ENCODE results near the gene LHX3.

Gene LHX3

GRCh38 chr9:136204838-136205706 lies at the start of gene LHX3:
LHX3 (minus strand) TSS chr9:136205128; CDS start chr9:136205012, 116 bp downstream.
- peak; percentile 69 for DNase-seq (ENCODE audit: low read depth, low spot score)

GRCh38 chr9:136253246-136254130 lies 48.6 kb upstream of the LHX3 start:
- no peak for DNase-seq (ENCODE audit: low read depth, low spot score)

- DNase-seq (ENCODE audit: low read depth, low spot score) = no peak
Measured at GRCh38 chr9:136252846-136253245, 47.9 kb upstream of the LHX3 start.

- no peak for DNase-seq (ENCODE audit: low read depth, low spot score)
Measured at GRCh38 chr9:136252281-136252680, 47.4 kb upstream of the LHX3 start.

- DNase-seq (ENCODE audit: low read depth, low spot score) = no peak
Measured at GRCh38 chr9:136251264-136252115, 46.6 kb upstream of the LHX3 start.

GRCh38 chr9:136250676-136251075 lies 45.7 kb upstream of the LHX3 start:
- DNase-seq (ENCODE audit: low read depth, low spot score) = no peak

GRCh38 chr9:136249877-136250559 lies 45.1 kb upstream of the LHX3 start:
- no peak for DNase-seq (ENCODE audit: low read depth, low spot score)

GRCh38 chr9:136248951-136249876 lies 44.3 kb upstream of the LHX3 start:
- DNase-seq (ENCODE audit: low read depth, low spot score) = no peak

GRCh38 chr9:136247947-136248637 lies 43.2 kb upstream of the LHX3 start:
- no peak for DNase-seq (ENCODE audit: low read depth, low spot score)

- DNase-seq (ENCODE audit: low read depth, low spot score) = no peak
Measured at GRCh38 chr9:136247551-136247916, 42.6 kb upstream of the LHX3 start.

- DNase-seq (ENCODE audit: low read depth, low spot score) = no peak
Measured at GRCh38 chr9:136246849-136247550, 42.1 kb upstream of the LHX3 start.

GRCh38 chr9:136245219-136246150 lies 40.6 kb upstream of the LHX3 start, which contains the start of gene QSOX2:
QSOX2 (minus strand) TSS chr9:136245812; CDS start chr9:136245803, 9 bp downstream.
- DNase-seq (ENCODE audit: low read depth, low spot score) = peak; percentile 92

GRCh38 chr9:136244969-136245218 lies 40.0 kb upstream of the LHX3 start:
- no peak for DNase-seq (ENCODE audit: low read depth, low spot score)

- DNase-seq (ENCODE audit: low read depth, low spot score) = peak; percentile 60
Measured at GRCh38 chr9:136244122-136244968, 39.4 kb upstream of the LHX3 start.

- no peak for DNase-seq (ENCODE audit: low read depth, low spot score)
Measured at GRCh38 chr9:136243631-136244030, 38.7 kb upstream of the LHX3 start.

- no peak for DNase-seq (ENCODE audit: low read depth, low spot score)
Measured at GRCh38 chr9:136242918-136243525, 38.1 kb upstream of the LHX3 start.
